Mesendoderm (in vitro differentiated cells): ENCODE results near the gene OR6J1.
"Not testable (repeated sequence)": the region's sequence is repeated elsewhere in the genome, so short reads cannot be mapped to it uniquely, and the experiment has no call there.

Experiments used
- DNase-seq: peaks from one replicate; pipeline ENCODE4 v3.0.0; 2013
- H2AK5ac ChIP-seq: 2 replicates; pipeline ENCODE4 v1.6.1; 2013; ENCODE audit warnings: low read length, inconsistent platforms
- H2BK120ac ChIP-seq: 2 replicates; pipeline ENCODE4 v1.6.1; 2013; ENCODE audit warnings: low read depth, mild to moderate bottlenecking, low read length, moderate library complexity, mixed read lengths
- H2BK15ac ChIP-seq: replicated peaks from 2 replicates; pipeline ENCODE4 v1.6.1; 2013; ENCODE audit warnings: low read depth, mild to moderate bottlenecking, moderate library complexity
- H2BK5ac ChIP-seq: 2 replicates; pipeline ENCODE4 v1.6.1; 2013; ENCODE audit warnings: low read length, inconsistent platforms
- H3K18ac ChIP-seq: 2 replicates; pipeline ENCODE4 v1.6.1; 2013; ENCODE audit warnings: mild to moderate bottlenecking, low read length, mixed read lengths
- H3K23ac ChIP-seq: one replicate; pipeline ENCODE4 v1.6.1; 2013; ENCODE audit warnings: low read length
- H3K27ac ChIP-seq: 2 replicates; pipeline ENCODE4 v1.5.1; 2013; ENCODE audit warnings: low read depth, mild to moderate bottlenecking, inconsistent platforms, low read length, moderate library complexity
- H3K27me3 ChIP-seq: 2 replicates; pipeline ENCODE4 v1.6.1; 2013; ENCODE audit warnings: low read length, control low read depth, mild to moderate bottlenecking, inconsistent platforms; ENCODE audit not compliant: insufficient read depth, poor library complexity
- H3K36me3 ChIP-seq: 2 replicates; pipeline ENCODE4 v1.6.1; 2013; ENCODE audit warnings: low read length, inconsistent platforms; ENCODE audit not compliant: control insufficient read depth, insufficient read depth
- H3K4ac ChIP-seq: one replicate; pipeline ENCODE4 v1.6.1; 2013; ENCODE audit warnings: low read depth, mild to moderate bottlenecking, low read length, moderate library complexity
- H3K4me1 ChIP-seq: 2 replicates; pipeline ENCODE4 v1.6.1; 2013; ENCODE audit warnings: low read depth, low read length, inconsistent platforms; ENCODE audit not compliant: control insufficient read depth
- H3K4me2 ChIP-seq: 2 replicates; pipeline ENCODE4 v1.6.1; 2013; ENCODE audit warnings: low read length
- H3K4me3 ChIP-seq: 2 replicates; pipeline ENCODE4 v1.5.1; 2013; ENCODE audit warnings: mild to moderate bottlenecking, low read length
- H3K56ac ChIP-seq: one replicate; pipeline ENCODE4 v1.6.1; 2013; ENCODE audit warnings: low read length
- H3K79me1 ChIP-seq: 2 replicates; pipeline ENCODE4 v1.6.1; 2013; ENCODE audit warnings: low read length, inconsistent platforms
- H3K79me2 ChIP-seq: 2 replicates; pipeline ENCODE4 v1.6.1; 2013; ENCODE audit warnings: mild to moderate bottlenecking, low read length; ENCODE audit not compliant: control insufficient read depth, insufficient read depth
- H3K9ac ChIP-seq: 2 replicates; pipeline ENCODE4 v1.6.1; 2013; ENCODE audit warnings: low read length, inconsistent platforms
- H4K5ac ChIP-seq: one replicate; pipeline ENCODE4 v1.6.1; 2013; ENCODE audit warnings: low read length
- H4K8ac ChIP-seq: one replicate; pipeline ENCODE4 v1.6.1; 2013; ENCODE audit warnings: low read depth, mild to moderate bottlenecking, control low read depth, low read length, moderate library complexity
- WGBS: extraction: QIAGEN DNeasy Blood & Tissue Kit; methylation state at CpG from one replicate; pipeline ENCODE4 v1.1.7; 2013; ENCODE audit warnings: low lambda C conversion rate, missing lambda C conversion rate; ENCODE audit not compliant: insufficient coverage; ENCODE audit errors: extremely low coverage; 5-methylcytosine and 5-hydroxymethylcytosine counted together

Gene OR6J1

GRCh38 chr14:22627506-22628263 lies 16.5 kb downstream of the OR6J1 start:
- no peak overlapping the region for H3K4me2 ChIP-seq
- H3K9ac ChIP-seq, result no peak overlapping the region
- H3K4me1 ChIP-seq, result no peaks in the 10 kb centered on the region
- no peak overlapping the region for H3K56ac ChIP-seq
- no peak overlapping the region for H3K27ac ChIP-seq
- H2BK120ac ChIP-seq, result no peak overlapping the region
- H3K79me2 ChIP-seq, result no peaks in the 10 kb centered on the region
- no peak for DNase-seq
- H2BK15ac ChIP-seq, result no peak overlapping the region
- no peak overlapping the region for H3K23ac ChIP-seq
- no peaks in the 10 kb centered on the region for H3K79me1 ChIP-seq
- H3K4ac ChIP-seq, result no peak overlapping the region
- no peak overlapping the region for H2BK5ac ChIP-seq
- no peak overlapping the region for H3K4me3 ChIP-seq
- no peak overlapping the region for H3K18ac ChIP-seq
- WGBS, result 100% methylated on average over 1 of the region's 7 CpGs
- H4K8ac ChIP-seq, result no peak overlapping the region
- no peaks in the 10 kb centered on the region for H3K27me3 ChIP-seq
- H4K5ac ChIP-seq, result no peak overlapping the region
- H2AK5ac ChIP-seq, result no peak overlapping the region
- H3K36me3 ChIP-seq, result no peaks in the 10 kb centered on the region

- whole genome bisulfite sequencing, result no CpG with 5 or more reads among the region's 6 CpGs
- no peak for DNase-seq
These were observed 17.6 kb downstream of the OR6J1 start for GRCh38 chr14:22626590-22626989.

GRCh38 chr14:22623047-22623446 lies 21.1 kb downstream of the OR6J1 start:
- Histone ChIP-seq H3K23ac (no peak overlapping the region), H2BK120ac (no peak overlapping the region), H3K4ac (no peak overlapping the region), H3K36me3 (no peaks in the 10 kb centered on the region), H3K27ac (no peak overlapping the region), H2BK5ac (no peak overlapping the region), H3K56ac (no peak overlapping the region), H3K27me3 (no peaks in the 10 kb centered on the region), H4K5ac (no peak overlapping the region), H2AK5ac (no peak overlapping the region), H4K8ac (no peak overlapping the region), H3K79me2 (no peaks in the 10 kb centered on the region), H3K4me1 (no peaks in the 10 kb centered on the region), H3K9ac (no peak overlapping the region), H3K79me1 (no peaks in the 10 kb centered on the region), H3K18ac (no peak overlapping the region), H2BK15ac (no peak overlapping the region), H3K4me3 (no peak overlapping the region), H3K4me2 (no peak overlapping the region)
- WGBS, result no CpG with 5 or more reads among the region's 2 CpGs
- DNase-seq, result no peak

More at GRCh38 chr14:22626590-22626989, 17.6 kb downstream of the OR6J1 start:
- Histone ChIP-seq H3K79me2 (no peaks in the 10 kb centered on the region), H4K5ac (no peak overlapping the region), H3K27me3 (no peaks in the 10 kb centered on the region), H3K79me1 (no peaks in the 10 kb centered on the region), H2BK5ac (no peak overlapping the region), H3K4ac (no peak overlapping the region), H3K18ac (no peak overlapping the region), H3K4me3 (no peak overlapping the region), H3K27ac (no peak overlapping the region), H4K8ac (no peak overlapping the region), H3K36me3 (no peaks in the 10 kb centered on the region), H3K4me2 (no peak overlapping the region), H3K9ac (no peak overlapping the region), H3K23ac (no peak overlapping the region), H3K4me1 (no peaks in the 10 kb centered on the region), H2BK120ac (no peak overlapping the region), H3K56ac (no peak overlapping the region), H2BK15ac (no peak overlapping the region), H2AK5ac (no peak overlapping the region)

- WGBS, result no CpG with 5 or more reads among the region's 2 CpGs
- H3K23ac ChIP-seq, result no peak overlapping the region
- no peak overlapping the region for H2BK5ac ChIP-seq
- H3K56ac ChIP-seq, result no peak overlapping the region
- no peak overlapping the region for H2BK15ac ChIP-seq
- no peak overlapping the region for H3K4me3 ChIP-seq
- H2AK5ac ChIP-seq, result no peak overlapping the region
- no peak overlapping the region for H4K5ac ChIP-seq
- no peaks in the 10 kb centered on the region for H3K27me3 ChIP-seq
- H3K4me2 ChIP-seq, result no peak overlapping the region
- H3K9ac ChIP-seq, result no peak overlapping the region
- no peak overlapping the region for H3K27ac ChIP-seq
- no peak overlapping the region for H3K18ac ChIP-seq
- no peaks in the 10 kb centered on the region for H3K79me1 ChIP-seq
- H4K8ac ChIP-seq, result no peak overlapping the region
- H3K79me2 ChIP-seq, result no peaks in the 10 kb centered on the region
- no peaks in the 10 kb centered on the region for H3K36me3 ChIP-seq
- no peaks in the 10 kb centered on the region for H3K4me1 ChIP-seq
- no peak overlapping the region for H2BK120ac ChIP-seq
- H3K4ac ChIP-seq, result no peak overlapping the region
- DNase-seq, result no peak
These were observed 21.9 kb downstream of the OR6J1 start for GRCh38 chr14:22622255-22622654.

- not testable (repeated sequence) for H3K27me3 ChIP-seq, H3K4me2 ChIP-seq, H3K36me3 ChIP-seq, H2BK120ac ChIP-seq, H3K9ac ChIP-seq, H3K27ac ChIP-seq, H3K56ac ChIP-seq, H2BK5ac ChIP-seq, H3K79me1 ChIP-seq, H2AK5ac ChIP-seq, H4K8ac ChIP-seq, H3K4ac ChIP-seq, H4K5ac ChIP-seq, DNase-seq, H2BK15ac ChIP-seq, H3K4me3 ChIP-seq, H3K18ac ChIP-seq, H3K4me1 ChIP-seq, H3K79me2 ChIP-seq, H3K23ac ChIP-seq
- WGBS, result no CpG with 5 or more reads among the region's 2 CpGs
These were observed 28.4 kb downstream of the OR6J1 start for GRCh38 chr14:22615765-22616164.
